ENCODE data around the gene SLC25A33.
"Not testable (repeated sequence)": the region's sequence is repeated elsewhere in the genome, so short reads cannot be mapped to it uniquely, and the experiment has no call there.

Gene SLC25A33

GRCh38 chr1:9539829-9540550 is 725 bp downstream of the SLC25A33 start:
- peak; percentile 48 for DNase-seq

DNA sequence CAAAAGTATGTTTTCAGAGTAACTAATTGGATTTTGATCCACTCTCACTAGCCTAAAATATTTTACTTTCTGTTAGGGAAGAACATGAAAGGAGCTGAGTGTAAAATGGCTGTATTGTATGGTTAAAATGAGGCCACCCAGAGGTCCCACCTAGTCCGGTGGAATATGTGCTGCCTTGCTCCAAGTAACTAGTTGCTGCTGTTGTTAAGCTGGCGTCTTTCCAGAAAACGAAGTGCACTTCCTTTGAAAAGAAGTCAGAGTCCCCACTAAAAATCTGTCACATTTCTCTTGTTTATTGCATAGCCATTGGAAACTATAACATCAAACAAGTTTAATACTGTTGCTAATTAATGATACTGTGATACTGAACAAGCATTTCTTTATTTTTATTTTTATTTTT is 3.2 kb downstream of the SLC25A33 start:
- no peak for DNase-seq

- DNase-seq = no peak
Measured at GRCh38 chr1:9544926-9545325, 5.7 kb downstream of the SLC25A33 start.

- no peak for DNase-seq
Measured at GRCh38 chr1:9549955-9550546, 10.8 kb downstream of the SLC25A33 start.

DNA sequence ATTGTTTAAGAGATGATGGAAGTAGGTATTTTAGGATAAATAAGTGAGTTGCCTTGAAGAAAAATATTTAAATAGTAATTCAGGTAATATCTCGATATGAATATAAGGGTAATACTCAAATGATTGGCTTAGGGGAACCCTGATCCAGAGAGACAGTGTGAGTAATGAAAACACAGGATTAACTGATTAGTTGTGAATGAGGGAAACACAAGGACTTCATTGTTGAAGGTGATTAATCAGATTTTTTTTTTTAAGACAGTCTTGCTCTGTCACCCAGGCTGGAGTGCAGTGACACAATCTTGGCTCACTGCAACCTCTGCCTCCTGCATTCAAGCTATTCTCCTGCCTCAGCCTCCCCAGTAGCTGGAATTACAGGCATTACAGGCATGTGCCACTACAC is 12.7 kb downstream of the SLC25A33 start:
- DNase-seq = no peak

GRCh38 chr1:9553736-9554144 is 14.5 kb downstream of the SLC25A33 start:
- DNase-seq = no peak

DNA sequence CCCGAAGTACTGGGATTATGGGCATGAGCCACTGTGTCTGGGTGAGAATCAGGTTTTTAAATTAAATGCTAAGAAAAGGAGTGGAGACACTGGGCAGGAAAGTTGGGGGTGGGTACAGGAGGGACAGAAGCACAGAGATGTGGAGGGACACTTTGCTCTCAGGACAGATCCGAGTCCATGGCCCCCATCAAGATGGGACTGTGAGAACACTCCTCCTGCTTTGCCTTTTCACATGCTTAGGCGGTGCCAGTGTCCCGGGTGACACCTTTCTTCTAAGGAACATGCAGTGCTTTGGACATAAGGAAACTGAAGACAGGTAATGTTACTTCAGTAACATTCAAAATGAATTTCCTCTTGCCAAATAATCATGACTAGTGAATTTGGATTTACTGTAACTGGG is 16.7 kb downstream of the SLC25A33 start:
- DNase-seq = no peak

- DNase-seq = no peak
Measured at GRCh38 chr1:9557624-9558023, 18.4 kb downstream of the SLC25A33 start.

- no peak for DNase-seq
Measured at GRCh38 chr1:9558271-9558945, 19.1 kb downstream of the SLC25A33 start.

DNA sequence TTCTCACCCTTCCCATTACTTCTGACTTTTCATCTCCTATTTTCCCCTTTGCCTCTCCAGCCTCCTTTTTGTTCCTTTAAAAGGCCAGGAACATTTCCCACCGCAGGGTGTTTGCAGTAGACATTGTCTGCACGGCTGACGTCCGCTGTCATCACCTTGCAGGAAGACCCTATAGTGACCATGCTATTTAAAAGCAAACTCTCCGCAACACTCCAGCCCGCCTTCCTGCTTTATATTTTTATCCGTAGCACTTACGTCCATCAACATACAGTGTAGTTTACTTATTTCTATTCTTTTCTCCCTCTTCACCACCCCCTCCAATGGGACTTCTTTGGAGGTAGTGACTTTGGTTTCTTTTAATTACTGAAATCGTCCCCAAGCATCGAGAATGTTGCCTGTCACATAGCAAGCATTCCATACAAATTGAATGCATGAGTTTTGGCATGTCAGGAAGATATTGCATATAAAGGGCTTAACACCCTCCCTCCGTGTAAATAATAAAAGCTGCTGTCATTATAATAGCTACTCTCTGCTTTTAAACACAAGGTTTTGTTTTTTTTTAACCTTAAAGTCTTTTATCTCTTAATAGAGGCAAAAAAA is 19.8 kb downstream of the SLC25A33 start:
- DNase-seq = no peak

DNA sequence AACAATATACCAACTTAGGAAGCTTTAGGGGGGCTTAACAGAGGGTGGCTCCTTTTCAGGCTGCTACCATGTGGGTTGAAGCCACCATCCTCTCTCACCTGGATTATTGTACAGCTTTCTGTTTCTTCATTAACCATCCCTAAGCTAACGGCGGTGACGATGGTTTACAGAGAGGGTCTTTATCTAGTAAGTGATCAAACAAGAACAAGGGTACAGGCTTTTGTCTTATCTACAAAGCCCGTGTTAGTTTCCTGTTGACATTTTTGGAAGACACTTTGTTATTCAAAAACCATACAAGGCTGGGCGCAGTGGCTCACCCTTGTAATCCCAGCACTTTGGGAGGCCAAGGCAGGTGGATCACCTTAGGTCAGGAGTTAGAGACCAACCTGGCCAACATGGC is 20.4 kb downstream of the SLC25A33 start:
- DNase-seq = no peak

DNA sequence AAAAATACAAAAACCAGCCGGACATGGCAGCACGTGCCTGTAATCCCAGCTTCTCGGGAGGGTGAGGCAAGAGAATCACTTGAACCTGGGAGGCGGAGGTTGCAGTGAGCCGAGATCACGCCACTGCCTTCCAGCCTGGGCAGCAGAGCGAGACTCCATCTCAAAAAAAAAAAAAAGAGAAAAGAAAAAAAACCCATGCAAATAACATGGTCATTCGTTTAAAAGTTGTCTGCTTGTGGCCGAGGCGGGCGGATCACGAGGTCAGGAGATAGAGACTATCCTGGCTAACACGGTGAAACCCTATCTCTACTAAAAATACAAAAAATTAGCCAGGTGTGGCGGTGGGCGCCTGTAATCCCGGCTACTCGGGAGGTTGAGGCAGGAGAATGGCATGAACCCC is 20.8 kb downstream of the SLC25A33 start:
- DNase-seq = not testable (repeated sequence)

- no peak for DNase-seq
Measured at GRCh38 chr1:9561429-9561828, 22.2 kb downstream of the SLC25A33 start.

GRCh38 chr1:9569267-9569666 is 30.0 kb downstream of the SLC25A33 start:
- DNase-seq = no peak

- DNase-seq = not testable (repeated sequence)
Measured at GRCh38 chr1:9570886-9571529, 31.7 kb downstream of the SLC25A33 start.

- DNase-seq = no peak
Measured at GRCh38 chr1:9573723-9574122, 34.5 kb downstream of the SLC25A33 start.

DNA sequence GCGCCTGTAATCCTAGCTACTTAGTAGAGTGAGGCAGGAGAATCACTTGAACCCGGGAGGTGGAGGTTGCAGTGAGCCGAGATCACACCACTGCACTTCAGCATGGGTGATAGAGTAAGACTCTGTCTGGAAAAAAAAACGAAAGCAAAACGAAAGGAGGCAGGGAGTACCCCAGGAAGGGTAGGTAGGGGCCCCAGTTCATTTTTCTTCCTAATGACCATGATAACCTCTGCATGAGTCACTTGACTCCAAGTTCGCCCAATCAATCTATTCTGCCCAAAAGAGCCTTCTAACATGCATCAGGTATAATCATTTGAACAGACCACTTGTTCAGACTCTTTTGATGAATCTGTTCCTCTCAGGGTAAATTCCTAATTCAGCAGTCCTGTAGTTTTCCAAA is 36.2 kb downstream of the SLC25A33 start:
- DNase-seq = no peak

- DNase-seq = no peak
Measured at GRCh38 chr1:9576903-9577302, 37.6 kb downstream of the SLC25A33 start.

- DNase-seq = no peak
Measured at GRCh38 chr1:9577423-9577822, 38.2 kb downstream of the SLC25A33 start.

DNA sequence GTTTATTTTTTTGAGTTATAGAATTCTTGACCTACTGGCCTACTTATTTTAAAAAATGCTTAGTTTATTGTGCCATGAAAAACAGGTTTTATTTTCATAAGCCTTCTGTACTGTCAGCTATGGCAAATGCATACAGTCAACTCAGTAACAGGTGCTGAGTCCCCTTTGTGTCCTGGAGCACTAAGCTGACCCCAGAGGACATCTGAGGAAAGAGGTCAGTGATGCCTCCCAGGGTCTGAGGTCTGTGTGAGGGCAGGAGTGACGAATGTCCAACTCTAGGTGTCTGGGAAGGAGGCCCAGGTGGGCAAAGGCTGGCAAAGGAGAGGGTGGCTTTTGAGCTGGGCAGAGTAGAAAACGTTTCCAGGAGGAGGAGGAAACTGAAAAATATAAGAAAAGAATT is 41.7 kb downstream of the SLC25A33 start:
- DNase-seq = no peak

GRCh38 chr1:9586147-9586766 is 47.0 kb downstream of the SLC25A33 start:
- no peak for DNase-seq

- DNase-seq = peak; percentile 93 to 96
Measured at GRCh38 chr1:9588551-9589143, 49.4 kb downstream of the SLC25A33 start, which contains the start of gene TMEM201. Gene TMEM201 (plus strand): TSS chr1:9588911. CDS start chr1:9588931, 20 bp downstream.
